C4-2B (cell line): ENCODE data around the gene PDGFC.

Experiments
- ZFX ChIP-seq: fragments of 450-650 bp; IDR thresholded peaks from 2 replicates; pipeline ENCODE4 v1.6.1; 2017
- TF ChIP-seq, protein P1 (sequence below): fragments of 450-650 bp; conservative IDR thresholded peaks from 2 replicates; pipeline ENCODE4 v1.5.1; 2017; ENCODE audit warnings: mild to moderate bottlenecking

DNA sequence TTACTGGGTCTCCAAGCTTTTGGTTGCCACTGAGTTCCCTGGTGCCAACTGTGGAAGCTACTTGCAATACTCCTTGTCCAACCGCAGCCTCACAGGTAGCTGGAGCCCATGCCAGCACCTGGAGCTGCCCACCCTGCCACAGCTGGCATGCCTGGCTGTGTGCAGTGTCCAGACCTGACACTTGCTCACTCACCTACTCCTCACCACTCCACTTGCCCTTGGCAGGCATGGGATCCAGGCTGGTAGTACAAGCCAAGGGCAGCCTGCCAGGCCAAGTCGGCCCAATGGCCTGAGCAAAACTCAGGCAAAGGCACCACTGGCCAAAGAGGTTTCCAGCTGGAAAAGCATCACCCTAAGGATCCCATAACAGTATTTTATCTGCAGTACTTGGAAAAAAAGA, 246.3 kb downstream of the PDGFC start:
- TF ChIP-seq, protein P1, sequence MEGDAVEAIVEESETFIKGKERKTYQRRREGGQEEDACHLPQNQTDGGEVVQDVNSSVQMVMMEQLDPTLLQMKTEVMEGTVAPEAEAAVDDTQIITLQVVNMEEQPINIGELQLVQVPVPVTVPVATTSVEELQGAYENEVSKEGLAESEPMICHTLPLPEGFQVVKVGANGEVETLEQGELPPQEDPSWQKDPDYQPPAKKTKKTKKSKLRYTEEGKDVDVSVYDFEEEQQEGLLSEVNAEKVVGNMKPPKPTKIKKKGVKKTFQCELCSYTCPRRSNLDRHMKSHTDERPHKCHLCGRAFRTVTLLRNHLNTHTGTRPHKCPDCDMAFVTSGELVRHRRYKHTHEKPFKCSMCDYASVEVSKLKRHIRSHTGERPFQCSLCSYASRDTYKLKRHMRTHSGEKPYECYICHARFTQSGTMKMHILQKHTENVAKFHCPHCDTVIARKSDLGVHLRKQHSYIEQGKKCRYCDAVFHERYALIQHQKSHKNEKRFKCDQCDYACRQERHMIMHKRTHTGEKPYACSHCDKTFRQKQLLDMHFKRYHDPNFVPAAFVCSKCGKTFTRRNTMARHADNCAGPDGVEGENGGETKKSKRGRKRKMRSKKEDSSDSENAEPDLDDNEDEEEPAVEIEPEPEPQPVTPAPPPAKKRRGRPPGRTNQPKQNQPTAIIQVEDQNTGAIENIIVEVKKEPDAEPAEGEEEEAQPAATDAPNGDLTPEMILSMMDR, result no peak
- no peak for TF ChIP-seq ZFX
